ENCODE data around the gene DCDC2B.
"Not testable (repeated sequence)": the region's sequence is repeated elsewhere in the genome, so short reads cannot be mapped to it uniquely, and the experiment has no call there.

The DCDC2B gene

DNA sequence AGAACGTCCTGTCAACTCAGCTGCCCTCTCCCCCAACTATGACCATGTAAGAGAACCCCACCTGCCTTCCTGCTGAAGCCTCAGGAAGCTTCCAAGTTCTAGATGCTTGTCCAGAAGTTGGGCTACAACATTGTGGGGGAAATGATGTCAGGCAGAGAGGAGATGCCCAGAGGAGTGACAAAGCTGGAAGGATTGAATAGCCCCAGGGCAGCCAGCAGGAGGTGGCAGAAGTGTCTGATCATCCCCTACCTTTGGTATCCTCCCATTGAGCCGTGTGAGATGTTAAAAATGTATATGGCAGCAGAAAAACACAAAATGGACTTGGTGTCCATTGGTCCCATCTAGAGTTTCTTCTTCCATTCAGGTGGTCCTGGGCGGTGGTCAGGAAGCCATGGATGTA, 19.9 kb downstream of the DCDC2B start:
- DNase-seq: no peak

DNA sequence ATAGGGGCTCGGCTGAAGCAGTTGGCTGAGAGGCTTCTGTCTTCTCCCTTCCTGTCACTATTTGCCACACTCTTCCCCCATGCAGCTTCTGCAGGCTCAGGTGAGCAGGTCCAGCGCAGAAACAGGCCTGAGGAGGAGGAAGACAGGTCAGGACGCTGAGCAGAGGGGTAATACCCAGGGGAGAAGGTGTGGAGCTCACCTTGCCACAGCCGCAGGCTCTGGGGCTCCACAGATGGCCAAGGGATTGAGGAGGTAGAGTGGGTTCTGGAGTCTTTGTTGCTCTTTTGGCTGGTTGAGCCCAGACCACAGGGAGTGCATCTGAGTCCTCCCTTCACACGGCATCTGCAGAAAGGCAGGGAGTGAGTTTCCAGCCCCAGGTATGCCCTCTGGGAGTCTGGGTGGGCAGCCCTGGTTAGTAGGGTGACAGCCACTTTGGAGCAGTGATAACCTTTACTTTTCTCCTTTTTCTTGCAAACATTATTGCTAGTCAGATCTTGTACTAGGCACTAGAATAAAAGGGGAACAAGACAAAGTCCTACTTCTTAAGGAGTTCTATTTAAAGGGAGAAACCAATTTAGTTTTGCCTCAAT, 23.0 kb downstream of the DCDC2B start:
- no peak for DNase-seq

GRCh38 chr1:32232558-32233304, 23.8 kb downstream of the DCDC2B start:
- no peak for DNase-seq

DNA sequence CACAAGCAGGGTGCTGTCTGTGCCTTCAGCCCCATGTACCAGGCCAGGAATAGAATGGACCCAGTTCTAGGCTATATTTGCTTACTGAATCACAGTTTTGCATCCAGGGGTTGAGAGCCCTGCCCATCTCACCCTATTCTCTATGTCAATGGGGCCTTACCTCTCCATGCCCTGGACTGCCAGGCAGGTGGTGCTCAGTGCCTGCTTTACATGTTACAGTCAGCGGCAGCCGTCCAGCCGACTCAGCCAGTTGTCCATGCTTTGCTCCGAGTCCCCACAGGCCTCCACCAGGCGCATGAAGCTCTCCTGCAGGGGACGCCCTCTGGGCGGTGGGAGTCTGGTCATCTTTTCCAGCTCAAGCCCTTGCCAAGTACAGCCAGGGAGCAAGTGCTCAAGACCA, 25.9 kb downstream of the DCDC2B start:
- DNase-seq: no peak

GRCh38 chr1:32239337-32239736, 30.4 kb downstream of the DCDC2B start:
- DNase-seq: no peak

GRCh38 chr1:32239790-32240139, 30.9 kb downstream of the DCDC2B start:
- DNase-seq: no peak

GRCh38 chr1:32240140-32240951, 31.5 kb downstream of the DCDC2B start:
- DNase-seq: peak in 1 of 2 experiments; percentile 45

DNA sequence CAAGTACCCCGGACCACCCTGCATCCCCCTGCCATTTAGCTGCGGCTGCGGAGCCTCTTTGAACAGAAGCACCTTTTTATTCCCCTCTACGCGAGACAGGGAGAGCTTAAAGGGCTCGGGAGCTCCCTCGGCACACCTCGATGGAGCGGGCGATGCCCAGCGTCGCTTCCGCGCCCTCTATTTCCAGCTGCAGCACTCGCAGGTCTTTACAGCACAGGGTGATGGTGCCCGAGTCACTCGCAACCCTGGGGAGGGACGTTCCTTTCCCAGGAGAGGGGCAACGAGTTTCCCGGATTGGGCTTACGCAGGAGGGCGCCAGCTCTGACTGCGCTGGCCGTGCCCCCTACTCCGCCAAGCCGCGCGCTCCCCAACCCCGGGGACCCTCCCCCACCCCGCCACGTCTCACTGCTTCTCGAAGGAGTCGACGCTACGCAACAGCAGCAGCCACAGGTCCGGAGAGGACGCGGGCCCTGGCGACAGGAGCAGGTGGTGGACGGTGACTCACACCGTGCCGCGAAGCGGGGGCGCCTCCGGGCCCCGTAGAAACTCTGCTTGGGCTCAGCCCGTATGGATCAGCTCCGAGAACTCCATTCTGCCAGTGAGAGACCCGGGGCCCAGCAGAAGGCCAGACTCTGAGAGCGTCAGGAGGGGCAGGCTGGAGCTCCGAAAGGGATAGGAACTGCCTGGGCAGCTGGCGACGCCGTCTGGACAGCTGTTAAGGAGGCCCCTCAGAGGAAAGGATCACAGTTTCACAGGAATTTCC, 32.3 kb downstream of the DCDC2B start:
- DNase-seq: no peak

GRCh38 chr1:32242341-32242851, 33.5 kb downstream of the DCDC2B start:
- DNase-seq: no peak

DNA sequence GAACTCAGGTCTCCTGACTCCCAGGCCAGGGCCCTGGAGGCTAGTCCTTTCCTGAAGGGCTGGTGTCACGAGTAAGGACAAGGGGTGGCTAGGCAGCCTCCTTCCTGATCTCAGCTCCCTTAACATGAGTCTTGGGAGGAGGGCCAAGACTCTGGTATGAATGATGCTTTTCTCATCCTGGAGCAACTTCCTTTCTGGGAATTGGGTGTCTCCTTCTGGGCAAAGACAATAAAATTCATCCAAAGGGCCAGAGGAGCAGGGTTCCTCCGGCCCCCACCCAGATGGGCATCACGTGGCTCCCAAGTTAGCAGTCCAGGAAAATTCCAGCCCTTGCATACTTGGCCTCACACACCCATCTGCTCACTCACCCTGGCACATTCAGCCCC, 38.0 kb downstream of the DCDC2B start, which contains the start of gene FAM167B:
Gene FAM167B, plus strand, starts transcription at position 335 of the 386 bp plus-strand sequence. CDS start 200 bp downstream, outside the sequence.
- DNase-seq: no peak

DNA sequence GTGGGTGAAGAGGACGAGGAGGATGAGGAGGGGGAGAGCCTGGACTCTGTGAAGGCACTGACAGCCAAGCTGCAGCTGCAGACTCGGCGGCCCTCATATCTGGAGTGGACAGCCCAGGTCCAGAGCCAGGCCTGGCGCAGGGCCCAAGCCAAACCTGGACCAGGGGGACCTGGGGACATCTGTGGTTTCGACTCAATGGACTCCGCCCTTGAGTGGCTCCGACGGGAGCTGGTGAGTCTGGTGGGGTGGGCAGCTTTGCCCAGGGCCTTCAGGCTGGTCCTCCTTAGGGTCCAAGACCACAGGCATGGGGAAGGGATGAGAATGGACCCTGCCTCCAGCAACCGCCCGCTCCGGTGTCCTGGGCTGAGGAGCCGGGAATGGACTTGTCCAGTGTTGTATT, 38.6 kb downstream of the DCDC2B start:
- no peak for DNase-seq

DNA sequence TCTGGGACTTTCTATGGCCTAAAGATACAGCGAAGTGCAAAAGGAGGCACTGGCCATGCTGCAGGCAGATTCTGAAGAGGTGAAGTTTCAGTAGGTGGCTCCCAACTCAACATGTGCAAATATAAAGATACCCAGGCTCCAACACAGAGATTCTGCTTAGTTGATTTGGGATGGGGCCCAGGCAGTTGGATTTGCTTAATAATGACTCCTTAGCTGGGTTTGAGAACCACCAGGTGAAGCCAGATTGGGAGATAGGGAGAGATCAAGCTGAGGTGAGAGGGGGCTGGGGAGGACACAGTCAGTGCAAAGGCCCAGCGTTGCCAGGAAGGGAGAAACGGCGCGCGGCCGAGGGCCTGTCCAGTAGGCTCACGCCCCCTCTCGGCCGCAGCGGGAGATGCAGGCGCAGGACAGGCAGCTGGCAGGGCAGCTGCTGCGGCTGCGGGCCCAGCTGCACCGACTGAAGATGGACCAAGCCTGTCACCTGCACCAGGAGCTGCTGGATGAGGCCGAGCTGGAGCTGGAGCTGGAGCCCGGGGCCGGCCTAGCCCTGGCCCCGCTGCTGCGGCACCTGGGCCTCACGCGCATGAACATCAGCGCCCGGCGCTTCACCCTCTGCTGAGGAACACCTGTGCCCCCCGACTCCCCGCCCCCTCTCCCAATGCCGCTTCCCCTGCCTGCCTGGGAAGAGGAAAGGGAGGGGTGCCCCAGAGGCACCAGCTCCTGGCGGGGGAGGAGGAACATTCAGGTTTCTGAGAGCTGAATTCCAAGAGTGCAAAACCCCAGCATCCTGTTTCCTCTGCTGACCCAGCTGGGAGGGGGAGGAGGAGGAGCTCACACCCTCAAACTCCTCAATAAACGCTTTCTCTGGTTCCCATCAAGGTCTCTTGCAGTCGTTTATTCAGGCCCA, 39.3 kb downstream of the DCDC2B start:
- DNase-seq: peak; percentile 60 to 78

DNA sequence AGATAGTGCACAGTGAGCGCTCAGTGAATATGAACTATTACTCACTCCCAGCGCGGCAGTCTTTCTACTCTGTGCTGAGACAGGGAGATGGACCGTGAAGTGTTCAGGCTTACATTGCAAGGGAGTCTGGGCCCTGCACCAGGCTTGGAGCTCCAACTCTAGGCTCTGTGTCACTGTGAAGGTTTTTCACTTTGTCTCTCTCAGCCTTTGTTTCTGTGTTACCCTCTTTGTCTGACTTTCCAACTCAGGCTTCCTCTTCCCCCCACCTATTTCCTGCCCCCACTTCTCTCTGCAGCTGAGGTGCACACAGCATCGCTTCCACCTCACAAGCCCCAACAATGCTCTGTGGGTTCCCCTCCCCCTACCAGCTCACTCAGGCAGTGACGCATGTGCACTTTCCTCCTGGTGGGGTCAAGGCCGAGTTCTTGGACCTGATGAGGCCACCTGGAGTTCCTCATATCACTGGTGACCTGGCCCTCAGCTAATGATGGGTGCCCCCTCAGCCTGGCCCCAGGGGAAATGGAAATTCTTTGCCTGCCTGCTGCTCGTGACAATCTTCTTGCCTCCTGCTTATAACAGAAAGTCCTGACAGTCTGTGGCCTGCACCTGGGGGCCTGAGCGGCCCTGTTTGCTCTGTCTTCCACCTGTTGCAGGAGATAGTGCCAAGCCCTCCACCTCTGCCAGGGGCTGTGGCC, 41.1 kb downstream of the DCDC2B start:
- peak; percentile 65 to 82 for DNase-seq

- peak; percentile 68 to 69 for DNase-seq
Measured at GRCh38 chr1:32250893-32251716, 42.2 kb downstream of the DCDC2B start, which contains the start of gene LCK. Gene LCK, plus strand, starts transcription at chr1:32251265. Its CDS starts 23,065 bp downstream, at chr1:32274330.

GRCh38 chr1:32255072-32256071, 46.5 kb downstream of the DCDC2B start:
- no peak for DNase-seq

DNA sequence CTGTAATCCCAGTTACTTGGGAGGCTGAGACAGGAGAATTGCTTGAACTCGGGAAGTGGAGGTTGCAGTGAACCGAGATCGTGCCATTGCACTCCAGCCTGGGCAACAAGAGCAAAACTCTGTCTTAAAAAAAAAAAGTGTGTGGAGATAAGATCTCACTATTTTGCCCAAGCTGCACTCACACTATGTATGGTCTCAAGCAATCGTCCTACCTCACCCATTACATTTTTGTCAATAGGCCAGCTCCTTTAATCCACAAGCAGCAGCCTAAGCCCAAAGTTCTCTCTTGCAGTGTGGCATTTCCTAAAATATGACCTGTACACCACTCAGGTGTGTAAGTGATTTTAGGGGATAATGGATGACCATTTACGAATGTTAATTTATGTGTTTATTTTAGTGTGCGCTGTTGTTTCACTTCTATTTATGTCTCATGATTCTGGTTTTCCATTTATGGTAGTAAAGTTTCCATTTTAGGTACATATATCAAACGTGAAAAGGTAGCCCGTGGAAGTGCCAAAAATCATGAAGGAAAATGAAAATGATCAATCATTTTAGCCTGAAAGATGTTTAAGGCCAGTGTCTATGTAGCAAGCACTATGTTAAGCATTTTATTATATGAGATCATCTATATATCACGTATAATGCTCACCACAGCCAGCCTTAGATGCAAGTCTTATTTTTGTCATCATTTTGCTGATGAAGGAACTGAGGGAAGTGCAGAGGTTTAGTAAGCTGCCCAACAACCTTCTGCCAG, 47.8 kb downstream of the DCDC2B start:
- no peak for DNase-seq

GRCh38 chr1:32257227-32257508, 48.3 kb downstream of the DCDC2B start:
- no peak for DNase-seq

- not testable (repeated sequence) for DNase-seq
Measured at GRCh38 chr1:32263236-32263593, 54.3 kb downstream of the DCDC2B start.

Measured in stimulated activated CD4-positive, alpha-beta T cell treated with anti-CD3 and anti-CD28 coated beads, Interleukin-4, amount 100 ng/mL, for 4 hours (primary cell).